Activated CD4-positive, alpha-beta T cell treated with anti-CD3 and anti-CD28 coated beads, Interleukin-2, amount 50 U/mL, for 48 hours (primary cell): ENCODE data around the gene POU2AF1.
"Not testable (repeated sequence)": the region's sequence is repeated elsewhere in the genome, so short reads cannot be mapped to it uniquely, and the experiment has no call there.

ENCODE experiments used
- DNase-seq, 2 experiments: peaks; one replicate each; pipeline ENCODE4 v3.0.0-alpha.2; 2020

The POU2AF1 gene

DNA sequence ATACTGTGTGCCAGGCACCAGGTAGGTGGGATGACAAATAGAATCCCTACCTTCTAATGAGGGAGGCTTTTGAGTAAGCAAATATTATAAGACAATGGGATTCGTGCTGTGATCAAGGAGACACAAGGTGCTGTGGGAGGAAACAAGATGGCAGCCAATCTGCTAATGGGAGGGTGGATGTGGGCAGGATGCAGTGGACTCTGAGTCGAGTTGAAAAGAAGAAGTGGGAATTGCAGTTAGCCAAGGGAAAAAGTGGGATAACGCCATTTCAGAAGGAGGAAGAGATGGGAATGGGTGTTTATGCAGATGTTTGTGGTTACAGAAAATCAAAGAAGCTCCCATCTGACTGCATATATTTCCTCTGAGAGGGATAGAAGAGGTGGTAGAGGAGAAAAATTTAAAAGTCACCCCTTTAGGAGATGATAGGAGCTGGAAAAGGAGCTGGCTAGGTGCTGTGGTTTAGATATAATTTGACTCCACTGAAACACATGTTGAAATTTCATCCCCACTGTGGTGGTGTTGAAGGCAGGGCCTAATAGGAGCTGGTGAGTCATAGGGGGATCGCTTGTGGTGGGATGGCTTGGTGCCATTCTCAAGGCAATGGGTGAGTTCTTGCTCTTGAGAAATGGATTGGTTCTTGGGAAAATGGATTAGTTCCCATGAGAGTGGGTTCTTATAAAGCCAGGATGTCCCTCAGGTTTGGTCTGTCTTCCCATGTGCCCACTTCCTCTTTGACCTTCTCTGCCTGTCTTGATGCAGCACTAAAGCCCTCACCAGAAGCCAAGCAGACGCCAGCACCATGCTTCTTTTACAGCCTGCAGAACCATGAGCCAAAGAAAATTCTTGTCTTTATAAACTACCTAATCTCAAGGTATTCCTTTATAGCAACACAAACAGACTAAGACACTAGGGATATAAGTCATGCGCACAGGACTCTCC, 30.0 kb upstream of the POU2AF1 start:
- no peak for DNase-seq

GRCh38 chr11:111407652-111408051, 28.6 kb upstream of the POU2AF1 start:
- DNase-seq = no peak

GRCh38 chr11:111406589-111406988, 27.5 kb upstream of the POU2AF1 start:
- DNase-seq = no peak

GRCh38 chr11:111406091-111406490, 27.0 kb upstream of the POU2AF1 start:
- no peak for DNase-seq

DNA sequence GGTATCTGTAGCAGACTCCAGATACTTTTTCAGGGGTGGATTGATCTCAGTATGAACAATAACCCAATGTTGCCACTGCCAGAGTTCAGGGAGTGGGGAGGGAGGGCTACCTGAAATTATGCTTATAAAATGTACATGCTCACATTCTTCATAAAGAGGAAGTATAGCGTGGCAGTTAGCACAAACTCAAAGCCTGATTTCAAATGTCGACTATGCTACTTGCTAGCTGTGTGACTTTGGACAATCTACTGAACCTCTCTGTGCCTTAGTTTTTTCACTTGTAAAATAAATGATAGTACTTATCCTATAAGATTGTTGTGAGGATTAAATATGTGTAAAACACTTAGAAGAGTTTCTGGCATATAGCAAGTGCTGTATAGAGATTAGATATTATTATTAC, 26.5 kb upstream of the POU2AF1 start:
- no peak for DNase-seq

DNA sequence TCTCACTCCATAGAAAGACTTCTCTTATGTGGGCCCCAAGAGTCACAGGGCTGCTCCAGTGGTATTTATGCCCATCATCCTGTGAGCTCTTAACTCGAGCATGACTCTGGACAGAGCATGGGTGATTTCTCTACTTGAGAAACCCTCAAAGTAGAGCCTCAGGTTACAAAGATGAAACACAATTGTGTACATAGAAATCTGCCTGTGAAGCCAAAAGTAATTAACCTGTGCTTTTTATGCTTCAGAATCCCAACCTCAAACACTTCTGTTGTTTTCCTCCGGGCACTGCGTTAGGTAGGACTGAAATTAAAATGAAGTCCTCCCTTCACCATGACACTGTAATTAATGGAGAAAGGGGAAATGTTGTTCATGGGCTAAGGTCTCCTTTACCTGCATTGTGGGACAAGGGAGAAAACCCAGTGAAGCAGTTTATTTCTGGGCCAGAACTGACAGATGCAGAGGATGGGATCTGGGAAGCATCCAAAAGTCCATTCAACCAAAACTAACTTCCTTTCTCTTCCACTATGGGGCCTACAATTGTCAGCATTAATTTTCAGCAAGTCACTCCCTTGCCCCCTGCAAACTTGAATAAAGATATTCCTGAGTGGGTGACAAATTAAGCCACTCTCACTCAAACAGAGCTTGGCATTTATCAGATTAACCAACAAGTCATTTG, 24.1 kb upstream of the POU2AF1 start:
- DNase-seq = no peak

- no peak for DNase-seq
Observed at GRCh38 chr11:111402411-111402810, 23.3 kb upstream of the POU2AF1 start.

GRCh38 chr11:111401957-111402356, 22.9 kb upstream of the POU2AF1 start:
- not testable (repeated sequence) for DNase-seq

DNA sequence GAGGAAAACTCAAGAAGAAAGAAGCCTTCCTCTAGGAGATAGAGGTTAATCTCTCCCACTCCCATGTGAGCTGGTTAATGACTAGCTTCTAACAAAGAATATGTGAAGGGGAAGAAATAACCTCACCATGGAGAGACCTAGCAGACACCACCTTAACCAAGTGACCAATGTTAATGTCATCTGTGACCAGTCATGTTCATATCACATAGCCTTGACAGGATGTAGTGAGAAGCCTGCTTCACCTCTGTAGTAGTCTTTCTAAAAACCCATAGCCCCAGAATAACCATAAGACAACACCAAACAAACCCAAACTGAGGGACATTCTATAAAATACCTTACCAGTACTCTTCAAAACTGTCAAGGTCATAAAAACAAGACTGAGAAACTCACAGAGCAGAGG, 21.5 kb upstream of the POU2AF1 start:
- DNase-seq = no peak

- DNase-seq = no peak
Observed at GRCh38 chr11:111399187-111400031, 20.3 kb upstream of the POU2AF1 start.

DNA sequence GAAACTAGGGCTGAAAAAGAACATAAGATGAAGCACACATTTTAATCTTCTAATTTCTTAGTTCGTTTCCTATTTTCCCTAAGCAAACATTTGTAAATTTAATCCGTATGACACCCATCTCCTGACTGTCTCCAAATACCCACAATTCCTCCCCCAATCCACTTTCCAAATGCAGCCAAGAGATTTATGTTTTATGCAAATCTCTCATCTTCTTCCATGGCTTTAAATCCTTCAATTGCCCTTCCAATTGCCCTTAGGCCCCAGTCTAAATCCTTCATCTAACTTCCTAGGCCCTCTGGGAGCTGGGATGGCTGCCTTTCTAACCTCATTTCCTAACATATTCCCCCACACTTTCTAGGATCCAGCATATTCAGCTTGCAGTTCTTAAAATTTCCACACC, 18.0 kb upstream of the POU2AF1 start:
- DNase-seq = no peak

- DNase-seq = no peak
Observed at GRCh38 chr11:111395749-111396148, 16.7 kb upstream of the POU2AF1 start.

- DNase-seq = no peak
Observed at GRCh38 chr11:111395081-111395480, 16.0 kb upstream of the POU2AF1 start.

GRCh38 chr11:111394147-111394546, 15.1 kb upstream of the POU2AF1 start:
- DNase-seq = not testable (repeated sequence)

DNA sequence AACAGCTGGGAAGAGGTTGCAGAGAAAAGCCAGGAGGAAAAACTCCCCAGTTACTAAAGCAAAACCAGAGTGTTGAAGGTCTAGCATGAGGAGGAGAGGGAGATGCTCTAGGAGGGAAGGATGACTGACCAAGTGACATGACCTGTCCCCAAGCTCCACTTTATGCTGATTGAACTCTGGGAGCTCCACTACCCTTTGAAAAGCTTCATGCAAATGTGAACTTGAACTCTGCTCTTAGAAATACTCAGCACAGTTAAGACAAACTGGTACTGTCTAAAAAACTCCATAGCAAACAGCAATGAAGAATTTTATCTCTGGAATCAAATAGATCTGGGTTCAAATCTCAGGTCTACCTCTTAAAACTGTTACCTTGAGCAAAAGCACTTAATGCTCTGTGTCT, 14.5 kb upstream of the POU2AF1 start:
- no peak for DNase-seq

GRCh38 chr11:111393096-111393495, 14.0 kb upstream of the POU2AF1 start:
- no peak for DNase-seq

DNA sequence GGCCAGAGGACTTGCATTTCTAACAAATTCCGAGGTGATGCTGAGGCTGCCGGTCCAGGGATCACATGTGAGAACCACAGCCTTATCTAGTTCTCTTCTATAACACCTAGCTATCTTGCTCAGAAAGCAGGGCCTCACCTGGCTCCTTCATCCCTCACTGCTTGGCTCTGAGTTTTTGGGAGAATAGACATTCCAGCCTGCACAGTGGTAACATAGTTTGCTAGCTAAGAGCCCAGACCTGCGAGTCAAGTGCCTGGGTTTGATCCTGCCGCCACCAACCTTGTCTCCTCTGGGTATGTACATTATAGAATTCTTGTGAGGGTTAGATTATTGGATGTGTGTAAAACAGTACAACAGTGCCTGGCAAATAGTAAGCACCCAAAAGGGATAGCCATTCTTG, 13.5 kb upstream of the POU2AF1 start:
- DNase-seq = no peak

- DNase-seq = no peak
Observed at GRCh38 chr11:111391328-111392124, 12.5 kb upstream of the POU2AF1 start.

GRCh38 chr11:111388842-111389241, 9.8 kb upstream of the POU2AF1 start:
- DNase-seq = no peak

DNA sequence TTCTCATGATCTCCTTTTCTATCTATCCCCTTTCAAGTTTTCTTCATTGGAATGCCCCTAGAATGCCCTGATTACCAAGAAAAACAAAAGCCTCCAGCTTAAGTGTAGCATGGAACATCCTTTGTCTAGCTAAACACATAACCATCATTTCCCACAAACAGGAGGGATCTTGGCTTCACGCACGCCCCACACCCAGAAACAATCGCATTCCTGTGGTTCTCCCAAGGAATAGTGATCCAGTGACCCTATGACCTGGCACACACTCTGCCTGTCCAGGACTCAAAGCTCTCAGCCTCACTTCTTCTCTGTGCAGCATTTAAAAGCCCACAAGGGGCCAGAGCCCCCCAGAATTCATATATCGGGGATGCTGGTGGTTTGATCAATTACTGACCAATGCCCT, 9.3 kb upstream of the POU2AF1 start:
- DNase-seq = no peak

DNA sequence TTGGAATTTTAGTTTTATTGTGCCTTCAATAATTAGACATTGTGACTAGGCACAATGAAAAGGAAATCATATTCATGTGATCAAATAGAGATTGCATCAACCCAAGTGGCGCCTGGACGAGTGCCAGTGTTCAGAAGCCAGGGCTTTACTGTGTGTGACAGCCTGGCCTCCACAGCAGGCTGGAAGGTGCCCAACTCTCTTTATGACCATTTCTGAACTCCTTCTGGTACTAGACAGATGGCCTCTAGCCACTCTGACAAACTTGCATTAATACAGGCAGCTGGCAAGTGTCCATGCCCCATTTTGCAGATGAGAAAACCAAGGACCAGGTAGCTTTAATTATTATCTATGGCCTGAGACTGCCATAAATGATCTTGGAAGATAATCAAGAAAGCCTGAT, 8.3 kb upstream of the POU2AF1 start:
- no peak for DNase-seq

DNA sequence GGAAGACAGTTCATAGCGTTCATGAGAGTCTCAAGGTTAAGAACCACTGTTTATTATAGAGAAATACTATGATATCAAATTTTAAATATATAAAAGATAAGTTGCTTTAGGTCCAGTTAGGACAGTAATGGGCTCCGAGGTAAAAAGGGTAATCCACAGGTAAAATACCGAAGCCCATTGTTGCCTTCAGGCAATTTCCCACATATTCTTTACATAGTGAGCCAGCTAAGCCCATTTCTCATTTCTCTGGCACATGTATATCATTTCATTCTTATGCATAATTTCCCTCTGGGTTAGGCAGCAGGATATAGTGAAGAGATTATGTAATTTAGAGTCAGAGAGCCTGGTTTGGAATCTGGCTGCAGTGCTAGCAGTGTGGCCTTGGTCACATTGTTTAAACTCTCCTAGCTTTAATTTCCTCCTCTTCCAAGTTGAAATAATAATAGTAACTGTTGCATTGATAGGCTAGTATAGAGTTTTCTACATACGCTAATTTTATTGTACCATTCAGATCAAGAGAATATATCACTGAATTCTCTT, 7.6 kb upstream of the POU2AF1 start:
- DNase-seq = no peak
